NCI-H2107 treated with DMSO at 0.1 percent for 48 hours (cell line): ENCODE results near the gene LRRC37A.
"Not testable (repeated sequence)": the region's sequence is repeated elsewhere in the genome, so short reads cannot be mapped to it uniquely, and the experiment has no call there.

ENCODE experiments used
- DNase-seq: peaks from one replicate; lab custom pipeline; 2025; ENCODE audit not compliant: unreplicated experiment; lab: John Stamatoyannopoulos, UW

Gene LRRC37A

DNA sequence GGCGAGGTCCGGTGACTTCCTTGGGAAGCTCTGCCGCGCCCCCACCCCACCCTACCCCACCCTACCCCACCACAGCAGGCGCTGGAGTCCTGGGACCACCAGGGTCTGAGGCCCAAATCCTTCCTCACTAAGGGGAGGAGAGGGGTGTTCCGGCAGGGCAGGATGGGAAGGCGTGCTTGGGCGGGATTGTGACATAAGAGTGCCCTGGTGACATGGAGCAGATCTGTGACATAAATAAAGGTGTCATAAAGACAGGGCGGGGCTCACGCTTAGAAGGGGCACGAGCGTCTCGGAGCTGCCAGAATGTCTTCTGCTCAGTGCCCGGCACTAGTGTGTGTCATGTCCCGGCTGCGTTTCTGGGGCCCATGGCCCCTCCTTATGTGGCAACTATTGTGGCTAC lies at the start of gene LRRC37A:
Gene LRRC37A (plus strand): TSS at position 301 of the 400 bp plus-strand sequence. CDS start 3 bp downstream, at position 304.
- DNase-seq = not testable (repeated sequence)

DNA sequence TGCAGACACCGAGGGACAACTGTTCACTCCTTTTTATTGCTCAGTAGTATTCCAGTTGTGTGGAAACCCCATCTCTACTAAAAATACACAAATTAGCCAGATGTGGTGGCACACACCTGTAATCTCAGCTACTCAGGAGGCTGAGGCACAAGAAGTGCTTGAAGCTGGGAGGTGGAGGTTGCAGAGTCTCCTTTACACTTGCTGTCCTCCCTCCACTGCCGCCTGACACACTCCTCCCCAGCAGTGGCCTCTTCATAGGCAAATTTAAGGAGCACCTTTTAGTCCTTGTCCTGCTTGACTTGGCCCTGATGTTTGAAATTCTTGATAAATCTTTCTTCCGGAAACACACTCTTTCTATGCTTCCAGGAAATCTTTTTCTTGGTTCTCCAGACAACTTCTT lies 45.8 kb upstream of the LRRC37A start:
- DNase-seq = not testable (repeated sequence)

DNA sequence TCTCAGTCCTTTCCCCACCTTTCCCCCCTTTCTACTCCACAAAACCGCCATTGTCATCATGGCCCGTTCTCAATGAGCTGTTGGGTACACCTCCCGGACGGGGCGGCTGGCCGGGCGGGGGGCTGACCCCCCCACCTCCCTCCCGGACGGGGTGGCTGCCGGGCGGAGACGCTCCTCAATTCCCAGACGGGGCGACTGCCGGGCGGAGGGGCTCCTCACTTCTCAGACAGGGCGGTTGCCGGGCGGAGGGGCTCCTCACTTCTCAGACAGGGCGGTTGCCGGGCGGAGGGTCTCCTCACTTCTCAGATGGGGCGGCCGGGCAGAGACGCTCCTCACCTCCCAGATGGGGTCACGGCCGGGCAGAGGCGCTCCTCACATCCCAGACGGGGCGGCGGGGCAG lies 42.1 kb upstream of the LRRC37A start:
- not testable (repeated sequence) for DNase-seq

DNA sequence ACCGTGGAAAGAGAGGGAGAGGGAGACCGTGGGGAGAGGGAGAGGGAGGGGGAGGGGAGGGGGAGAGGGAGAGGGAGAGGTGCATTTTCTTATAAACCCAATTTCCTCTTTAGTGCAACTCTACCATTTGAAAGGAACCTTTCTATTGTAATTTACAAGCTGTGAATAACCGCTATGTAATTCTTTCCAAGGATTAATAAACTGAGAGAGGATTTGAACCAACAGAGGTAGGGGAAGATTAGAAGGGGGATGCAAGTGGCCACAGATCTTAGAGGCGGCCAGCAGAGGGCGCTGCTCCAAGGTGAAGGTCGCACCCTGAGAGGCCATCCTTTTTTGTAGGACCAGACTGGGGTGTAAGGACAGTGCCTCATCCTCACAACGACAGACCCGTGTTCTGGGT lies 41.2 kb upstream of the LRRC37A start:
- DNase-seq = not testable (repeated sequence)

DNA sequence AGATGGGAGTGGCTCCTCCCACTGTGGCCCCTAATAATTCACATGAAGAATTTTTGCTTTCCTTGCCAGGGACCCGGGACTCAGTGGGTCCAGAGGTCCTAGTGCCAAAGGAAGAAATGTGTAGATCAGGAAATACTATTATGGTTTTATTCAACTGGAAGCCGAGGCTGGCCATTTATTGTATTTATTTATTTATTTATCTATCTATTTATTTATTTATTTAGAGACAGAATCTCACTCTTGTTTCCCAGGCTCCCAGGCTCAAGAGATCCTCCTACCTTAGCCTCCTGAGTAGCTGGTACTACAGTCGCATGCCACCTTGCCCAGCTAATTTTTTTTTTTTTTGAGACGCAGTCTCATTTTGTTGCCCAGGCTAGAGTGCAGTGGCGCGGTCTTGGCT lies 40.7 kb upstream of the LRRC37A start:
- not testable (repeated sequence) for DNase-seq

DNA sequence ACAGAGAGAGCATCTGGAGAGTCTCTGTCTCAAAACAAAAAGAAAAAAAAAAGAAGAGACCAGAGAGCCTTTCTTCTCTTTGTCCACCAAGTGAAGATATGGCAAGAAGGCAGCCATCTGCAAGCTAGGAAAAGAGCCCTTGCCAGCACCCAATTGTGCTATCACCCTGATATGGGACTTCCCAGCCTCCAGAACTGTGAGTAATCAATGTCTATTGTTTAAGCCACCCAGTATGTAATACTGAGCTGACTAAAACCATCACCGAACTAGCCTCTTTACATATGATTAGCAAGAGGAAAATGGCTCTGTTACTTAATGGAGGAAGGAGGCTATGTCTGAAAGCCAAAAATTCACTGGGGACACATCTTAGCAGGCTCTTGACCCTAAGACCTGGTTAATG lies 38.6 kb upstream of the LRRC37A start:
- DNase-seq = not testable (repeated sequence)

DNA sequence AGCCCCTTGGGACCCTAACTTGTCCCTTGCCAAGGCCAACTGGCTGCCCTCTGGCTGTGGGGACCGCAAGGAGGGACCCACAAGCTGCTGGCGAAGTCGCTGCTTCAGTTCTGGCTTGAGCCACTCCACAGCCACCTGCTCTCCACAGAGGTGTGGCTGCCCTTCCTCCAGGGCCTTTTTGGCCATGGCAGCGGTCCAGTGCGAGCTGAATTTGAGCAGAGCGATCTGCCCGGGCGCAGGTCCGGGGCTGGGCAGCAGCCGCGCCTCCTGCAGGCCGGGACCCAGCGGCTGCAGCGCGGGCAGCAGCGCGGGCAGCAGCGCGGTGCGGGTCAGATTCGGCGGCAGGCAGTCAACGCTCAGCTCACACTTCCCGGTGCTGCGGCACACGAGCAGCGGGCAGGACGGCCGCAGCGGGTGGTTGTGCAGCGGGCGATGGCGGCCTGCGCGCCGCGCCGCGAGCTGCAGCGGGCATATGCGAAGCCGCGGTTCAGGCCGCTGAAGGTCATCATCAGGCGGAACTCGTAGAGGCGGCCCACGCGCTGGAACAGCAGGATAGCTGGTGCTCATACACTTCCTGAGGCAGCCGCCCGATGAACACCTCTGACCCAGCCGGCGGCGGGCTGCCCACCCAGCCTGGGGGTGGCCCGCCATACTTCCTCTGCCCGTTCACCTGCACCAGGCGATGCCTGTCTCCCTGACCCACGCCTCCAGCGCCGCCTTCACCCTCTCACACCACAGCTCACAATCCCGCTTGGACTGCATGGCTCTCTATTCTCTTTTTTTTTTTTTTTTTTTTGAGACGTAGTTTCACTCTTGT lies 34.9 kb upstream of the LRRC37A start:
- not testable (repeated sequence) for DNase-seq

DNA sequence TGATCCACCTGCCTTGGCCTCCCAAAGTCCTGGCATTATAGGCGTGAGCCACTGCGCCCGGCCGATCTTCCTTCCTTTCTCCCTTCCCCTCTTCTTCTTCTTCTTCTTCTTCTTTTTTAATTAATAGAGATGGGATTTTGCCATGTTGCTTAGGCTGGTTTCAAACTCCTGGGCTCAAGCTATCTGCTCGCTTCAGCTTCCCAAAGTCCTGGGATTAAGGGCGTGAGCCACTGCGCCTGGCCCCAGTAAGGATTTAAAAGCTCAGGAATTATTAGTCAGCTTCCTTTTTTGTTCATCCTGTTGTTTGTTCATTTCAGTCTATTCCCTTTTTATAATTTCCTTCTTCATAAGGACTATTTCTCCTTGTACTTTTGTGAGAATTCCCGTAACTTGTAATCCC lies 32.7 kb upstream of the LRRC37A start:
- DNase-seq = no peak

DNA sequence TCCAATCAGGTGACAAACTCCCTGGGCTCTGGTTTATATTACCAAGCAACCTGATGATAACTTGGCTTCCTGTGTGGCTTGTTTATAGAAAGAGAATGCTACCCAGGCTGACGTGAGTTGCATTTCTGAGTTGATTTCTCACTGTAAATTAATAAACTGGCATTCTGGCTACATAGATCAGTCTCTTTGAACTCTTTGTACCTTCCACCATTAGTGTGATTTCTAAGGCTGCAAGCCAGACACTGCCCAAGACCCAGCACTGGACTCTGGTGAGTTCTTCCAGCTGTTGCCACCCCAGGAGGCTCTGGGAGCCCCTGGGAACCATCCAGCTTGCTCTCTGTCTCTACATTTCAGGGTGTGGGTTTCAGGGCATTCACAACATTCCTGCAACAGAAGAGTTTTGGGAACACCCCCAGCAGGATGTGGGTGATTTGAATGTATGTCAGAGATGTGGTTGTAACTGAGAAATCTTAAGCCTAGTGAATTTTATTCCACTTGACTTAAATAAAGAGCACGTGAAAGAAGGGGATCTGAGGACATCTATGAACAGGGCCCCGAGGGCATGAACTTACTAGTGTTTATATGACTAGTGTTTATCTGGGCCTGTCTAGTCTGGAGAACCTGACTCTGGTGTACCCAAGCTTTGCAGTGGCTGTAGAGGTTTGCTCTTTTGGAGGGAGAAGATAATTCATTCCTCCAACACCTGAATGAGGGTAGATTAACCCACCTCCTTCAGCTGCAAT lies 30.3 kb upstream of the LRRC37A start:
- peak; percentile 42 for DNase-seq

DNA sequence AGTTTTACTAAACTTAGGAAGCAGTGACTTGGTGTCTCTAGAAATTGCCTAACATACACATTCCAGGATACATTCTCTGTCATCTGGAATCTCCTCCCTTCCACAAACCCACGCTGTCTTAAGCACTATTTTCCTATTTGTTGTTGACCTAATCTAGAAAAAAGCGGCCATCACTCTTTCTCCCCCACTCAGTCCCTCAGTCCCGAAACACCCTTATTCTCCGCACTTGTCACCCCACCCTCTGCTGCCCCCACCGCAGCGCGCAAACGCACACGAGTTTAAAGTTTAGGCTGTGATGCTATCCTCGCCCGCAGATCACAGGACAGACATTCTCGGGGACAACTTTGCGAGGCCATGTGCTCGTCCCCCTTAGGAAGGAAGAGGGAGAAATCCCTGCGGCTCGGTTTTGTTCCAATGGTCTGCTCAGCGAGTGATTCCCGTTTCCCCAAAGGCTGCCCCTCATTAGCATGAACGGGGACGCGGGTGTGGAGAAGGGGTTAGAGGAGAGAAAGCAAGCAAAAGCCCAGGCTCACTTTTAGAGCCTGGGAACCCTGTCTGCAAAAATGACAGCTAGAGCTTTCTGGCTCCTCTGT lies 28.8 kb upstream of the LRRC37A start:
- not testable (repeated sequence) for DNase-seq

DNA sequence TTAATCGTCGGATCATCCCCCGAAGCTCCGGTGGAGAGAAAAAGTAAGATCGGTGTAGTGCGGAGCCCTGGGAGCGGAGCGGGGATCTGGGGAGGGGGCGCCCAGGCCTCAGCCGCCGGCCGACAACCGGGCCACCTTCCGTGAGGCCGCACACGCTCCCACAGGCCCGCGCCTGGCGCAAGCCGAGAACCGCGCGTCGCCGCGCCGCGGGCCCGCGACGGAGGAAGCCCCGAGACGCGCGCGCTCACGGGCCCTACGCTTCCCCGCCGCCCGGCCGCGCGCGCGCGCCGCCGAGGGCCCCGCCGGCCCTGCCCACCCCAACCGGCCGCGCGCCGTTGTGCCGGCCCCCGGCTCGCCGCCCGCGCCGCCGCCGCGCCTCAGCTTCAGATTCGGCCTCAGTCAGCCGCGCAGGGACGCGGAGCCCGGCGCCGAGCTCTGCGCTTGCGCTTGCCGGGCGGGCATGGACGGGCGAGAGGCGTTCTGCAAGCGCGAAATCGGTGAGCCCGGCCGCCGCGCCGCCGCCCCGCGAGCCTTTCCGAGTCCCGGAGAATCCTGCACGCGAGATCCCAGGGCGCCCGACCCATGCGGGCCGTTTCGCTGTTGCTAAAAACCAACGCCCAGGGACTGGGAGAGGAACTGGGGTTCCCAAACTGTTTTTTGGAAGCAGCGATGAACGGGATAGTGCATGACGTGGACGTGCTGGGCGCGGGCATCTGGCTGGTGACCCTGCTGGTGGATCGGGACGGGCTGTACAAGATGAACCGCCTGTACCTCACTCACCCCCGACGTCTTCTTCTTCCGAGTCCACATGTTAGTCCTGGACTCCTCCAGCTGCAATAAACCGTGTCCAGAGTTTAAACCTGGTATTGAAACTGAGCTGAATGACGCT lies 28.0 kb upstream of the LRRC37A start:
- peak; percentile 82 for DNase-seq

DNA sequence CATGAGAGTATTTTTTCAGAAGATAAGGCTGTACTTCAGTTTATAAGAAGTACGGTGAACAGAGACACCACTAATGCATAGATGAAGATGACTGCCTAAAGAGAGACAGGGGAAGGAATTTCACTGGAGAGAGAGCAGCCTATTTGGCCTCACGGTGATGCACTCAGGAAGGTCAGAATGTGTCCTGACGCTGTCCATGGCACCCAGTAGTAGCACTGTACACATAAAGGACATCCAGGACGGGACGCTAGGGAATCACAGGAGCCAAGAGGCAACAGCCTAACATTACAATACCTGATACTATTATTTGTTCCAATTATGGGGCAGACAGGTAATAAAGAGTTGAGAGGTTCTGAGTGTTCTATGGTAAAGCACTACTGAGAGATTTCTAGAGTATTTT lies 24.9 kb upstream of the LRRC37A start:
- DNase-seq = no peak

DNA sequence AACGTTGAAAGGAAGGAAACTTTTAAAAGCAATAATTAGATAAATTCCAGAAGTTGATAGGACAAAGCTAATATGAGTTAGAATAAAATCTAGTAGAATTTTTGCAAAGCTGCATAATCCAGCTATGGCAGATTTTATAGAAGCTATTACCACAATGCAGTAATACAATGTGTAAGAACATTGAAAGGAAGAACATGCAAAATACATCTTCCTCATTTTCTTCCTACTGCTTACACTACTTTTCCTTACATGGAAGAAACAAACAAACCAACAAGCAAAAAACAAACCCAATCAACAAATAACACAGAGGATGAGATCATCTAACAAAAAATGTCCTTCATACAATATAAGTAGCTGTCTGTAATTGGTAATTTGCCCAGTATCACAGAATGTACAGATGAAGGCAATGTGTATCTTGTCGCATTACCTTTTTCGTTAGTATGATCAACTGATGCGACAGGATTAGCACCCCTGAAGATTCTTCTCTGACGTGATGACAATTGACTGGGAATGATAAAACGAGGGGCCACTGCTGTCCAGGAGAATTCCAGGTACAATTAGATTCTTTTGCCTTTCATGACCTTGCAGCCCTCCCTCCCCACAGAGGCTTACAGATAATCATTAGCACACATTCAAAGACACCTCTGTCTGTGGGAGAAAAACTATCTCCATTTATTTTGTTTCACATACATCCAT lies 21.2 kb upstream of the LRRC37A start:
- no peak for DNase-seq

DNA sequence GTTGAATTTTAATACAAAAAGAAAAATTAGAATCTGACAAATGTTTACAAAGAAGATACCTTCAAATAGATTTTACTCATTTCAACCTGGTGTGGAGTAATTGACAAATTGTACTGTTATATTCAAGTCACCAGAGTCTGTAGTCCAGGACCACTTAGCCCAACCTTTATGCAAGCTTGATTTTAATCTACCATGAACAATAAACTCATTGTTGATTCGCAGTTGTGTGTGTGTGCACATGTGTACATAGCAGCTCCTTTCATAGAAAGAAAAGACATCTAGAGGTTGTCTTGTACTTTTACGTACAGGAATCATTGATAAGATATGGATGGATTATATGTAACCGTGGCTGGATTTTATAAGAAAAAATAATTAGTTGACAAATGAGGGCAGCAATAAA lies 20.7 kb upstream of the LRRC37A start:
- no peak for DNase-seq

DNA sequence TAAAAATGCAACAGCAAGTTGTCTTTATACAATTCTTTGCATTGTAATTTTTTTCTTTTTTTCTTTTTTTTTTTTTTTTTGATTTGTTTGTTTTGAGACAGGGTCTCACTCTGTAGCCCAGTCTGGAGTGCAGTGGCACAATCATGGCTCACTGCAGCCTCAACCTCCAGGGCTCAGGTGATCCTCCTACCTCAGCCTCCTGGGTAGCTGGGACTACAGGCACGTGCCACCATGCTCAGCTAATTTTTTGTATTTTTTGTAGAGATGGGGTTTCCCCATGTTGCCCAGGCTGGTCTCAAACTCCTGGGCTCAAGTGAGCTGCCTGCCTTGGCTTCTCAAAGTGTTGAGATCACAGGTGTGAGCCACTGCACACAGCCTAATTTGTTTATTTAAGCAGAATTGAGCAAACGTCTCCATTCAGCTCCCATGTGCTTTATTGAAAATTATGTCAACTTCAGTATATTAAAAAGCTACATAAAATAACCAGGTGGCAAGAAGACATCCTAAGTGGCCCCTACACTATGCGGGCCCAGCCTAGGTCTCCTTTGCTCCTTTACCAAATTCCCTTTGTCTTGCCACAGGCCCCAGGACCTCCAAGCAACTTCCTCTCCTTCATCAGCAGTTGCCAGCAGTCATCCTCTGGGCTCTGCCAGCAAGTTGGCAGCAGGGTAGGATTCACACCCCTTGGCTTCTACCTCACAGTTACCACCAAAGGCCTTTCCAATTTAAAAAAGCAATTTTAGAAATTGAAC lies 18.0 kb upstream of the LRRC37A start:
- peak; percentile 63 for DNase-seq

DNA sequence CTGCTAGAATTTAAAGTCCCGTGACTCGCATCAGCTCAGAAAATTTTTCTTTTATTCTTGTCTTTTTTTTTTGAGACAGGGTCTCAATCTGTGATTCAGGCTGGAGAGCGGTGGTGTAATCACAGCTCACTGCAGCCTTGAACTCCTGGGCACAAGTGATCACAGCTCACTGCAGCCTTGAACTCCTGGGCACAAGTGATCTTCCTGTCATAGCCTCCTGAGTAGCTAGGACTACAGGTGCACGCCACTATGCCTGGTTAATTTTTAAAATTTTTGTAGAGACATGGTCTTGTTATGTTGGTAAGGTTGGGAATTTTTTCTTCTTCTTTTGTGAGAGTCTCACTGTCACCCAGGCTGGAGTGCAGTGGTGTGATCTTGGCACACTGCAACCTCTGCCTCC lies 13.6 kb upstream of the LRRC37A start:
- not testable (repeated sequence) for DNase-seq

DNA sequence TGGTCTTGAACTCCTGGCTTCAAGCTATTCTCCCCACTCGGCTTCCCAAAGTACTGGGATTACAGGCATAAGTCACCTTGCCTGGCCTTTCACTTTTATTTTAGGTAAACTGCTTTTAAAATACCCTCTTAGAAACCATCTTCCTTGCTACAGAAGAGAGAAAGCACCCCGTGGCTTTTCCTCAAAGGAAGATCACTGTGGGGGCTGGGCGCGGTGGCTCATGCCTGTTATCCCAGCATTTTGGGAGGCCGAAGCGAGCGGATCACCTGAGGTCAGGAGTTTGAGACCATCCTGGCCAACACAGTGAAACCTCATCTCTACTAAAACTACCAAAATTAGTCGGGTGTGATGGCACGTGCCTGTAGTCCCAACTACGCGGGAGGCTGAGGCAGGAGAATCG lies 12.3 kb upstream of the LRRC37A start:
- not testable (repeated sequence) for DNase-seq

DNA sequence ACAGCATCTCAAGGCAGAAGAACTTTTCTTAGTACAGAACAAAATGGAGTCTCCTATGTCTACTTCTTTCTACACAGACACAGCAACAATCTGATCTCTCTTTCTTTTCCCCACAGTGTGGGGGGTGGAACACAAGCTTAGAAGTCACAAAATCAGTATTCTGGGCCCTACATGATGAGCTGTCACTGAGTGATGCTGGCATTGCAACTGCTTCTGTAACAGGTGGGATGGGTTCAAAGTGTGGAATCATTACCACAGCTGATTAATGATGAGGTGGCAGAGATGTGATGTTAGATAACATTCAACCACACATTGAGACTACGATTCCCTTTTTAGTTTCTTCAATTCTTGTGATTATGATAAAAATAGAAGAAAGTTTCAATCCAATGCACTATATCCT lies 10.5 kb upstream of the LRRC37A start:
- not testable (repeated sequence) for DNase-seq

DNA sequence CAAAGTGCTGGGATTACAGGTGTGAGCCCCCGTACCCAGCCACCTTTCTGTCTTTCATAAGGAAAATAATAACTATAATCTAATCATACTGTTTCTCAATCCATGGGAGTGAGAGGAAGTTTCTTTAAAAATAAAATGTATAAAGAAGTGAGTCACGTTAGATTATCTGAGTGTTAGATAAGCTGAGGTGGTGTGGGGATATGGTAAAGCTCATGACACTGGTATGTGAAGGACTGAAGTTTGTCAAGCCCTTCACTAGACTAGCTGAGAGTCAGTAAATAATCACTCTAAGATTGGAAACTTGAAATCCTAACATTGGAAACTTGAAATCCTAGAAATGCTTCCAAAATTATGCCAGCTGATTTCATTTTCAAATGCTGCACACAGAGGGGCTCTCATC lies 9.4 kb upstream of the LRRC37A start:
- not testable (repeated sequence) for DNase-seq
